ENCODE measurements around the gene ABHD12B.
"Not testable (repeated sequence)": the region's sequence is repeated elsewhere in the genome, so short reads cannot be mapped to it uniquely, and the experiment has no call there.

ABHD12B gene

DNA sequence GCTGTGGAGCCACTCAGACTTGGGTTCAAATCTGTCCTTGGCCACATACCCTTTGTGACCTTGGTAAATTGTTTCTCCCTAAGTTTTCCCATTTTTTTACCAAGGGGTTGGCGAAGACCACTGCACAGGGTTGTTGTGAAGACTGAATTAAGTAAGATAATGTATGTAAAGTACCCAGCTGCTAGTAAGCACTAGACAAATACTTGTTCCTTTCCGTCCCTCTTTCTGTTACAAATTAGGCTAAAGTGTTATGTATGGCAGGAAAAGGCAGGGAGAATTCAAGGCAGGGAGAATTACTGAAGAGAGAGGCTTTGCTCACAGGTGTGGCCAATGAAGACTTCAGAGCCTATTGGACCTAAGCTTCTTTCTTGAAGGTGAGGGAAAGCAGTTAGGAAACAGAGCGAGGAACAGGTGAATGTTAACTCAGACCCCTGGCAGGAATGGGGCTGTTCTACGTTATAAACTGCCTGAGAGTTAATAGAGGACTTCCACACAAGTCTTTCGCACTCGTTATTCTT is 25.9 kb downstream of the ABHD12B start:
- no peak for DNase-seq

DNA sequence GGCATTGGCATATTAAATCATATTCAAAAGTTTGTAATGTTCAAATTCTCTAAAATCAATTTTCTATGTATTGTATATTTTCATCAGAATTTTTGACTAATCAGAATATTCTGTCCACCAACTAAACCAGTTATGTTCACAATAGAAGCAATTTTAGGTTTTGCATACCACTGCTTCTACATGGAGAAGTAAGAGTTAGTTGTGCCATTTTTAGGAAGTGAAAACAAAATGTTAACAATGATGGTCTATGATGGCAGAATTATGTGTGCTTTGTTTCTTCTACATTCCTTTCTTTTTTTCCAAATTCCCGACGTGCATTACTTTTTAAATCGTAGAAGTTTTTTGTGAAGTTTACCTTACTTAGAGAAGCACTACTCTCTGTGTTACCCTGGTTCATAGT is 29.5 kb downstream of the ABHD12B start:
- no peak for DNase-seq

DNA sequence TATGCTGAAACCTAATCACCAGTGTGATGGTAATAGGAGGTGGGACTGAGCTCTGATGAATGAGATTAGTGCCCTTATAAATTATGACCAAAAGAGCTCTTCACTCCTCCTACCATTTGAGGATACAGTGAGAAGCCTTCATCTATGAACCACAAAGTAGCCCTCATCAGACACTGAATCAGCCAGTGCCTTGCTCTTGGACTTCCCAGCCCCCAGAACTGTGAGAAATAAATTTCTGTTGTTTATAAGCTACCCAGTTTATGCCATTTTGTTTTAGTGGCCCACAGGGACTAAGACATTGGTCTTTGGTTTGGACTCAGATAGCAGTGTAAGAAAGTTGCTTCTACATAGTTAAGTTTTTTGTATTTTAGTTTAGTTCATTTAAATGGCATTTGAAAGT is 32.9 kb downstream of the ABHD12B start:
- no peak for DNase-seq

DNA sequence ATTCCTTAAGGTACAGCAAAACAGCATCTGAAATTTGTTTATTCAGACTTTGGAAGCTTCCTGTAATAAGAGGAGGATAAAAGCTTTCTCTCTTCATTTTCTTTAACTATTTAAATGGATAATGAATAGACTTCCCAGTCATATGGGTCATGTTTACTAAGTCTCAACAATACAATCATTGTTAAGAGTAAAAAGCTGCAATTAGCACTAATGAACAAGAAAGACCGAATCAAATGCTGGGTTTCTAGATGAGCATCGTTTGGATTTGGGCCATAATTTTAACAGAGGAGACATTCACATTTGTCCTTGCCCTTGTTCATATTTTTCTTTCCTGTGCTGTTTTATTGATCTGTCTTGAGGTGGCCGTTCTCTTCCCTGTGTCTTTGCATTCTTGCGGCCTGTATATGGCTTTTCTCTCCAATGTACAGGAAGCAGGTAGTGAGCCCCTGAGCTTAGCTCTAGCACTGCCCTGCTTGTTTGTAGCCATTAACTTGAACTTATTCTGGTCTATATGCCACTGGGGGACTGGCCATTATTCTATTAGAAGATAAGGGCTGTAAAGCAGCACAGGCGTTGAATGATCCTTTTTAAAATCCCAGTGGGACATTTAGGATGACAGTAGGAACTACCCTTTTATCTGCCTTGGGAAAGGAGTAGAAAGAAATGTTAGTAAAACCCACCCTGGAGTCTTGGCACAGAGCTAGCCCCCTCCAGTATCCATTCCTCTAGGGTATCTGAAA is 34.6 kb downstream of the ABHD12B start:
- DNase-seq, result no peak

DNA sequence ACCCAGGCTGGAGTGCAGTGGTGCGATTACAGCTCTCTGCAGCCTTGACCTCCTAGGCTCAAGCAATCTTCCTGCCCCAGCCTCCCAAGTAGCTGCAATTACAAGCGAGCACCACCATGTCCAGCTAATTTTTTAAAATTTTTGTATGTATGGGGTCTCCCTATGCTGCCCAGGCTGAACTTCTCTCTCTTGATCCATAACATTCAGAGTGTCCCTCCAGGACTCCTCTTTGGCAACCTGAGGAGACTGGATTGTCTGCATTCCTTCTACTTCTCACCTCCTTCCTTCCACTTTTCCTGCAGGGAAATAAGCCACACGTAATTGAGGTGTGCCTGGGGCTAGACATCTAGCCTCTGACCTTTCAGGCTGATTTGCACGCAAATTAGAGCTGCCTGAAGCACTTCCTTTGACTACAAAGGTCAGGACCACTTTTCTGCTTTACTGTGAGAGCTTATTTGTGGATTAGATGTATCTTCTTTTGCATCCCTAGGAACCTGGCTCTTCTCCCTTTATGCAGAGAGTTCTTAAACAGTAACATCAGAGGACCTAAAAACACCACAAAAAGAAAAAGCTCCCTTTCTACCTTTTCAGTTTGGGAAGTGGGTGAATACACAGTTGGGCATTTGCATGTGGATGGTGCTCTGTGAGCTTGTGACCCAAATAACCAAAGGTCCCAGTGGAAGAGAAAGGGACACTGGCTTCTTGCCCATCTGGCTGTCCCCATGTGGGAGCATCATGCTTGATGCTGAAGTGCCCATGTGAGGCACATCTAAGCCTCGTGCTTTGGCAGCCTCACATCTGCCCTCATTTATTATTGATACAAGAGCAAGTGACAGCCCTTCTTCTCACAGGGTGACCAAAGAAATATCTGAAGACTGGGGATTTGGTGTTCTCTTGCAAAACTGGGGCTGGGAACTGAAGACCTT is 38.9 kb downstream of the ABHD12B start:
- no peak for DNase-seq

DNA sequence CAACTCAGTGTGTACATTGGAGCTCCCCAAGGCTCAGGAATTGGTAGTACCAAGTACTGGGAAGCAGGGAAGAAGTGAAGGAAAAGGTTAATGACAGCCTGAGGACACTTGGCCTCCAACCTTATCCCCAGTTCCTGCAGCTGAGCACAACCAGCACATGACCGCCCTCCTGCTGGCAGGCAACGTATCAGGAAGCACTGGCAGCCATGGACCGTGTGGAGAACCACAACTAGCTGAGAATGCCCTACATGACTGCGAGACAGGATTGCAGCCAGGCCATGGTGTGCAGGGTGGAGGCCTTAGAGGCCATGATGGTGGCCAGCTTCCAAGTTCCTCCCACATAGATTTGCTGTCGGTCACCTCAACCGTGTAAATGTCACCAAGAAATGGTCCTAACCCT is 45.6 kb downstream of the ABHD12B start:
- no peak for DNase-seq

DNA sequence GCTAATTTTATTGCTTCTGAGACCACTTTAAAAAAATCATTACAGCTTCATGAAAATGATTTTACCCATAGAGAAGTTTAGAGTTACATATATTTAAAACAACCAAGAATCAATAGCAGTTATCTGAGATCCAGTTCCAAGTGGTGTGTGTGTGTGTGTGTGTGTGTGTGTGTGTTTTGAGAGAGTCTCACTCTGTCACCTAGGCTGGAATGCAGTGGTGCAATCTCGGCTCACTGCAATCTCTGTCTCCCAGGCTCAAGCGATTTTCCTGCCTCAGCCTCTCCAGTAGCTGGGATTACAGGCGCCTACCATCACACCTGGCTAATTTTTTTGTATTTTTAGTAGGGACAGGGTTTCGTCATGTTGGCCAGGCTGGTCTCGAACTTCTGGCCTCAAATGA is 47.7 kb downstream of the ABHD12B start:
- not testable (repeated sequence) for DNase-seq

DNA sequence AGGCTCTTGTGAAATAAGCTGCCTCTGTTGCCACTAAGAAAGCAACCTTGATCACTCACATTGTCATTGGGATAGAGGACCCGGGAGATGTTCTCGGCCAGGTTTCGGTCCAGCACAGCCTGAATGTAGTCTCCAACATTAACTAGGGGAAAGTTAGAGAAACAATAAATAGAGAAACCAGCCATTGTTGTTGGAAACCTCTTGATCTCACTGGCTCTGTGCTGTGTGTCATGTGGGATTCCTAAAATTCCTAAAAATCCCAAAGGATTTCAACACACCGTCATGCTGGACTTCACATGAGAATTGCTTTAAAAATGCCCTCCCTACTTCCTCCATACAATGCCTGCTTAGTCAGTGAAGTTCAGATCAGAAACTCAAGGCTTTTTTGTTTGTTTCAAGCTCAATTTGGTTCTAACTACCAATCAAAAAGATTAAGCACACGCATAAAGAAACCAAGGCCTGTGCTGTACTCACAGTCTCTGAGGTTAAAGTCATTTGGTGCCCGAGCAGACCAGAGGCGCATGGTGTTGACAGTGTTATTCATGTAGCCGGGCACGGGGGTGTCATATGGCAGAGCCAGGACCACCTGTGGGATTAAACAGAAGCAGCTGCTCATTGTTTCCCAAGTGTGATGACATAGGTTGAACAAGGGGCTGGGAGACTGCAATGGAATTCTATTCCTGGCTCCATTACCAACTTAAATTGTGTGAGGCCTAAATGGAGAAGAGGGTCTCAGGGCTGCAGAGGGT is 48.8 kb downstream of the ABHD12B start:
- DNase-seq, result no peak

DNA sequence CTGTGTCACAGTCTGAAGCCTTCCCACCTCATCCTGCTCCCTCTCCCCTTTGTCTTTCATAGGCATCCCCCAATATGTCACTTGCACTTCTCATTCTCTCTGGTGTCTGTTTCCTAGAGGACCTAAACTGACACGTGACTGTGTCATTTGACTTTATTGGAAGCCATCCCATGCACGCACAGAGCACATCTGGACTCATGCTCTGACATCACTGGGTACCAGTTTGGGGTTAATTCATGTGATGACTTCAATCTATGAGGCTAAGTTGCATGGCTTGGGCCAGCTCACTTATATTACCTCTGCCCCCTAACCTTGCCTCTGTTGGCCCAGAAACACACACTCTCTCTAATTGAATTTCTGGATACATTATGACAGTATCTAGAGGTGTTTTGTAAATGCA is 51.0 kb downstream of the ABHD12B start:
- DNase-seq, result no peak

DNA sequence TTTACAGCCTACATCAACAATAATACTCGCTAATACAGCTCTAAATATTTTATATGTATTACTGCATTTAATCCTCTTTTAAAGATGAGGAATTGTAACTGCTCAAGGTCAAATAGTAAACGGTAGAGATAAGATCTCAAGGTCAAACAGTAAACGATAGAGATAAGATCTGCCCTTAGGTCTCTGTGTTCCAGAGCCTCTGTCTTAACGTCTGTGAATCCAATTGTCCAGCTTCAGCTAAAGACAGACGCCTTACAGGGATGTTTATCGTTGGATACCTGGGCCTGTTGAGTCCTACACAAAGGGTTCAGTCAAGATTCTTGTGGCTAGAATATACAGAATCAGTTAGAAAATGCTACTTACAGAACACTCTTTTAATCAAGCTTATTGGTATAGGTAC is 52.4 kb downstream of the ABHD12B start:
- no peak for DNase-seq

DNA sequence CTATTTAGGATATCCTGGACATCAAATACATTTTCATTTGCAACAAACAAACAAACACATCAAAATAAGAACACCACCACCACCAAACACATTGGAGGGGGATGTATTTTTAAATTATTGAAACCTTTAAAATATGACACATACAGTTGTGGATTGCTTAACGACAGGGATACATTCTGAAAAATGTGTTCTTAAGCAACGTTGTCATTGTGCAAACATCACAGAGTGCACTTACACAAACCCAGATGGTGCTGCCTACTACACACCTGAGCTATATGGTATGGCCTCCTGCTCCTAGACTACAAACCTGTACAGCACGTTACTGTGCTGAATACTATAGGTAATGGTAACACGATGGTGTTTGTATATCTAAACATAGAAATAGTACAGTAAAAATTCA is 53.0 kb downstream of the ABHD12B start:
- DNase-seq, result no peak

DNA sequence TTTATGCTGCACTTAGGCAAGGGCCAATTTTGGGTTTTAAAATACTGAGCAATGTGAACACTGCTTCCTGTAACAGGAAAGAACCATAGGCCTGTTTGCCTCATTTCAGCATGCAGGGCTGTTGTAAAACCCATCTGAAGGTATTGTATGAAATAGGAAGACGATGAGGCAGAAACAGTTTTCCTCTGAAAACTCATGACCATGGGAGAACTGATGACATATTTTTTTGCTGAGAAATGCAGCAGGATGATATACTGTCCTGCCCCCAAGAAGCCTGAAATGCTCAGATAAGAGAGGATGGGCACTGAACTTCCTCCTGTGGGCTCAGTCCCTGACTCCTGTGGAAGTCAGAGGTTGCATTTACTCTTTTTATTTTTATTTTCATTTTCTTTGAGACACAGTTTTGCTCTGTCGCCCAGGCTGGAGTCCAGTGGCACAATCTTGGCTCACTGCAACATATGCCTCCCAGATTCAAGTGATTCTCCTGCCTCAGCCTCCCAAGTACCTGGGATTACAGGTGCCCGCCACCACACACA is 55.1 kb downstream of the ABHD12B start:
- DNase-seq, result no peak

DNA sequence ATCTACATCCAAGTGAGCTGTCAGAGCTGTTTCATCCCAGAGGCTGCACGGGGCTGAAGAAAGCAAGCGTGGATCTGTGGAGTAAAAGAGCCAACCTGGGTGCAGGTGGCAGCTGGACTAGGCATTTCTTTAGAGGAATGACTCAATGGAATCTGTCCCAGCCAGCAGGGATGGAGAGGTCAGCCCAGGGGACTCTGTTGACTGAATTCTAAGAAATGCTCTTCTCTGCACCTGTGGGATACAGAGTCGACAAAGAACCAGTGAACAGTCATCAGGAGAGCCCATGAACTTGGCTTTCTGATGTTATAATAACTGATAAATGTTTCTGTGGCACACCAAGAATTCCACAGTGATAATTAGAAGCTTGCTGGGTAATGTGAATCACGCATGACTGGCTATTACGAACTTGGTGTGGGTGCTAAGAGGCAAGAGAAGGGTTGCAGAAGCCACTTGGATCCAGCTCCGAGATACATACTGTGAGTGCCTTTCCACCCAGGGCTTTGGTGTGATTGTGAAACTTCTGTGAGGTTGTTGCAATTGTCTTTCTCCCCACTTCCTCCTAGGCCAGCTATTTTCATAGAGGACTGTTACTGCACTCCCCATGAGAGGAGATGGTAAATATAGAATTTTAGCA is 56.3 kb downstream of the ABHD12B start:
- DNase-seq, result no peak

DNA sequence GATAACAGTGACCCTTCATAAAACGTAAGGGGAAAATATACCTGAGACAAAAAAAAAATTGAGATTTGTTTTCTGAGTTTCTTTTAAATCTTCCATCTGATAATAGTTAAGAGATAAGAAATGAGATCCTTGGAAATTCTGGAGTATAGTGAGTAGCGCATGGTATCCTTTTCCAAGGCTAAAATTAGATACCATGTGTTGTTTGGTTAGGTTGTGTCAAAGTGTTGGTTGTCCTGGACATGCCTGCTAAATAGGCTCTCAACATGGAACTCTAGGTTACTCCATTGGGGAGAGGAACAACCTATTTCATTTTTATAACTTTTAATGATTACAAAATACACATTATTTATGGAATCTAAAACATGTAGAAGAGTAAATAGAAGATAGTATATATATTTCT is 57.7 kb downstream of the ABHD12B start:
- DNase-seq, result no peak

DNA sequence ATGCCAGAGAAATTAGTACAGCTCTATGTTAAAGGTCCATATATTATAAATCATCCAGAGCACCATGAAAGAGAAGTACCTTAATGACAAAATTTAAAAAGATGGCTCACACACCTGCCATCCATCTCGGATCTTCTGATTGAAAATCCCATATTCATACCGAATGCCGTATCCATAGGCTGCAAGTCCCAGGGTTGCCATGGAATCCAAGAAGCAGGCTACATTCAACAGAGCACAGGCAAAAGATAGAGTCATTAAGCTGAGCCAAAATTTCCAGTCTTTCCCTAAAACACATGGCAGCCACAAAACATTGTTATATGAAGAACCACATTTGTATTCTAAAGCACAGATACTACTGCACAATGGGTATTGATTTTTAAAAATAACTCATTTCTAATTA is 59.7 kb downstream of the ABHD12B start:
- DNase-seq, result no peak

DNA sequence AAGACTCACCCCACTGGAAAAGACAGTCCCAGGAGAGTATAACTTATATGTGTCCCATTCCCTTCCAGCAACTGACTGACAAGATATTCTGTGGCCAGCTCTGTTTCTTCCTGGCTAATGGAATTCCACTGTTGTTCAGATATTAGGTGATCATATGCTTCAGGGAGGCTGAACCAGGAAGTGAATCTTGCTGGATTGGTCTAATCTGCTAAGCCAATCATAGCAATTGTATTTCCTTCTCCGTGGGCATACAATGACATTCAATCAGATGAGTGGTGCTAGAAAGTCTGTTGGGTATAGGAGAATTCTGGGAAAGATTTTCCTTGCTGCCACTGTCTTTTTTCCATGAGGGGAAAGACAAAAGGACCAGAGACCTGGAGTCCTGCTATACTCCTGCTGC is 60.3 kb downstream of the ABHD12B start:
- DNase-seq, result no peak

DNA sequence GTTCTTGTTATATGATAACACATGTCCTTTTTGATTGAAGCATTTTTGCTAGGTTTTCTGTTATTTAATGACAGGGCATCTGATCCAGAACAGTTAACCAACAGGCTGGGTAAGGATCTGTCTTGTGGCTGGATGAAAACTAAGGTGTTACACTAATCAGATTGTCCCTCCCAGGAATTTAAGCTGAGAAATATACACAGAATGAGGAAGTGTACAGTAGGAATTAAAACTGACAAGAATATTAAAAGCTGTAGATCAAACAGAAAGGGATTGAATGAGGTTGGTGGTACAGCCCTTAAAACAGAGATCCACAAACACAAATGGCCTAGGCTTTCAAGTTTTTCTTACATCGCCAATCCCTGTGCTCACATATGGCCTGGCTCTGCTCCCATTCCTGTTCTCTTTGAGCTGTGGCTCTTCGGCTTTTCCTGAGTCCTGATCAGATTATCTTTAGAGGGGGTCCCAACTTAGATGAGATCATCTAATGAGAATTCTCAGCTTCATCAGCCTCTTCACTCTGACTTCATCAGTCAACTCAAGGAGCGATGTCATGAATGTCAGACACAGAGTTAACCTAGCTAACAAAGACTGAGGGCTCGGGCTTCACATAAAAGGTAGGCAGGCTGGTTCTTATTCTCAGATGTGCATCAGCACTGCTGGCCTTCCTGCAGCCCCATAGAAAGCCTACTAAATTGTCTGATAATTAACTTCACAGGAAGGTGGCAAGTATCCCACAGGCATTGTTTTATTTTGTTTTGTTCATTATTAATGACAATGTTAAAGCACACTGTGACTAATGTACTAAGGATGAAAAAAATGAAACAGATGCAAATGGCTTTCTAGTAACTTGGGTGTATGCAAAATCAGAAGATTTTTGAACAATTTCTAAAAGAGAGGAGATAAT is 61.0 kb downstream of the ABHD12B start:
- no peak for DNase-seq

DNA sequence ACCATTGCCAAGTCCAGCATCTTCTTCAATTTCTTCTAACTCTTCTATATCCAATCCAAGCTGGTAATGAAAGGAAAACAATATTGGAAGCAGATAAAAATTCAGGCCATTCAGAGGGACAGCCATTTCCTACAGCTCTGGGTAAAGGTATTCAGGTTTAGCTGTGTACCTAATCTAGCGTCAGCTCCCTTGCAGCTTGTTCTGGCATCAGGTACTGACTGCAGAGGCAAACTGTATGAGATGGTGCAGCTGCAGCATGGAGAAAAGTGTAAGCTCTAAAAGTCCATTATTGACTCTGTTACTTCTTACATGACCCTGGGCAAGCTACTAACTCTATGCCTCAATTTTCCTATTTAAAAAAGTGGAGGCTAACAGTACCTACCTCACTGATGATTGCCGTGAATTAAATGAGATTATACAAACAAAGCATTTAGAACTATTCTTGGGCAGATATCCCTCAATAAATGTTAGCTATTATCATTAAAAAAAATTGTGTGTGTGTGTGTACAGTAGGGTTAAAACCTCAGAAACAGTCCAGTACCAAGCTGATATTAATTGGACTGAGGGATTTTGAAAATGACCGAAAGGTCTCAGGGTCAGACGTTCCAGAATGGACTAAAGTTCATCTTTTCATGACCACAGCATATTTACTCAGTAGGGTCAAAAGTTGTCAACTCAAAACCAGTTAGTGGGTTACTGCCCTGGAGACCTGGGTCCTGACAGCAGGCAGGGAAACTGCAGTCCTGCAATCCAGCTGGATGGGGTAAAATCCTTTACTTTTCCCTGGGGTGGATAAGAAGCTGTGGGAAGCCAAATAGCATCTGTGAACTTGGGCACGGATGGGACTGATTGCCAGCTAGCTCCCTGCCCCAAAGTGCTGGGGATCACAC is 63.5 kb downstream of the ABHD12B start:
- no peak for DNase-seq

DNA sequence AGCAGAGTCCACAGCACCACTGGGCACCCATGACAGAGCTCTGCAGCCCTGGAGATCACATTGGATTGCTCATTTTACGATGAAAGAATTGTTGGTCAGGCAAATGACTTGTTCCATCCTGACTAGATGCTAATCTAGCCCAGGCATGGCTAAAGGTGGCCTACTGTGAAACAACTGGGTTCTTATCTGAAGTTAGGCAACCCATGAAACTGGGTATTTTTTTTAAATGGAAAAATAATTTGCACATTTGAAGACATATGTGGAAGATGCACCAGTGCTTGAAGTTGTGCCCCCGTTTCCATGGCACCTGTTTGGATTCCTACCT is 64.1 kb downstream of the ABHD12B start:
- no peak for DNase-seq

DNA sequence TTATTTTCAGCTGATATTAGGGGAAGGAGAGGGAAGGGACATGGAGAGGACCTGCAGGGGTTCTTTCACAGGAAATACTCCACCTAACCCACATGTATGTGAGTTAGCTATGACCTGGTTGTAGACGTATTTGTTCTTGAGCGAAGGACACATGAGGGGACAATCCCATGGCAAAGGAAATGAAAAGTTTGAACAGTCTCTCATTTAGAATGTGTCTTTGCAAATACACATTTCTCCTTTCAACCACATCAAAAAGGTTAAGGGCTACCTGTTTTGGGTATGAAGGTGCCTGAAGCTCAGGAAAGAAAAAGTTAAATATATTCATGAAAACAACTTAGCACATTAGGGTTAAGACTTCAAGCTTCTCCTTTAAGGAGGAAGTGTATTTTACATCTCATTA is 65.0 kb downstream of the ABHD12B start:
- no peak for DNase-seq

DNA sequence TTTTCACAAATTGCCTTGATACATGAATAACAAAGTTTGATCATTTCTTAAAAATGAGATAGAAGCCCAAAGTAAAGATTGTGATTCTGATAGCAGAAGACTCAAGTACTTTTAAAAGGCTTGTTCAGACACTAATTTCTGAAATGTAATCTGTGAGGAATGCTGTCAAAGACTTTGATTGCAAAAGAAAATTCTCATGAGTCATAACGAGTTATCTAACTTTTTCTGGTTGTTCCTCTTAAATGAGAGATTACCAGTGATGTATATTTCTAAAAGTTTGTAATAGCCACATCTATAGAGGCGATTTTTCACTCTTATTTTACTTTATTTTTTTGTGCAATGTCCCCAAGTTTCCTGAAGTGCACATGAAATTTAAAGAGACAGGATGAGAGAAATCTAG is 65.5 kb downstream of the ABHD12B start:
- no peak for DNase-seq
